IgD-negative memory B cell (primary cell): ENCODE results near the gene SENP5. TPM values are rescaled to one million over a fixed set of nuclear protein-coding genes. Genes with fewer than 3 reads are reported as not detected.

Experiments
- H3K27ac Mint-ChIP-seq, 3 donors: one replicate each; pipeline ENCODE4 v1.8.0; 2020 to 2022; ENCODE audit warnings: mild to moderate bottlenecking in 3 of 3, mixed read lengths in 3 of 3, moderate library complexity in 1 of 3
- H3K27me3 Mint-ChIP-seq: one replicate; pipeline ENCODE4 v1.8.0; 2021; ENCODE audit warnings: mixed read lengths
- H3K36me3 Mint-ChIP-seq: one replicate; pipeline ENCODE4 v1.8.0; 2020; ENCODE audit warnings: mild to moderate bottlenecking, mixed read lengths
- H3K4me1 Mint-ChIP-seq, 3 donors: one replicate each; pipeline ENCODE4 v1.8.0; 2020 to 2022; ENCODE audit warnings: mixed read lengths in 3 of 3, mild to moderate bottlenecking in 1 of 3
- H3K4me3 Mint-ChIP-seq, 4 donors: one replicate each; pipeline ENCODE4 v1.8.0; 2020 to 2022; ENCODE audit warnings: mild to moderate bottlenecking in 4 of 4, mixed read lengths in 4 of 4, moderate library complexity in 3 of 4
- H3K9me3 Mint-ChIP-seq, 3 donors: one replicate each; pipeline ENCODE4 v1.8.0; 2020 to 2021; ENCODE audit warnings: mixed read lengths in 3 of 3, mild to moderate bottlenecking in 1 of 3
- polyA plus RNA-seq: library from polyadenylated mRNA; unstranded; fragments of 300-500 nt; fragmentation: Illumina TruSeq; gene quantifications from one replicate; pipeline ENCODE4 v1.2.3, GENCODE V29; 2021

Gene SENP5
- polyA plus RNA-seq, 1 donor from 2014 or later: 11.7 TPM

- Mint-ChIP-seq H3K27me3 (no peaks in the 10 kb centered on the region), H3K4me3 (no peak overlapping the region), H3K36me3 (peaks cover 4% of the 10 kb centered on the region), H3K9me3 (peaks cover 0 to 7% (median 5%) of the 10 kb centered on the region in 3 donors), H3K27ac (no peak overlapping the region), H3K4me1 (peaks cover 14 to 25% (median 18%) of the 10 kb centered on the region in 3 donors)
These were observed 48.5 kb downstream of the SENP5 start for GRCh38 chr3:196916221-196916620.

GRCh38 chr3:196916995-196917394 is 49.3 kb downstream of the SENP5 start:
- no peaks in the 10 kb centered on the region for H3K27me3 Mint-ChIP-seq
- peak overlapping the region in 2 of 3 donors; percentile 16 to 69 for H3K27ac Mint-ChIP-seq
- H3K4me3 Mint-ChIP-seq: no peak overlapping the region
- peaks cover 4% of the 10 kb centered on the region for H3K36me3 Mint-ChIP-seq
- H3K9me3 Mint-ChIP-seq: peaks cover 0 to 7% (median 5%) of the 10 kb centered on the region in 3 donors
- peaks cover 14 to 25% (median 18%) of the 10 kb centered on the region in 3 donors for H3K4me1 Mint-ChIP-seq

GRCh38 chr3:196918968-196919367 is 51.2 kb downstream of the SENP5 start:
- Mint-ChIP-seq H3K4me3 (no peak overlapping the region), H3K36me3 (peaks cover 4% of the 10 kb centered on the region), H3K27me3 (no peaks in the 10 kb centered on the region), H3K27ac (no peak overlapping the region), H3K4me1 (peaks cover 14 to 25% (median 18%) of the 10 kb centered on the region in 3 donors), H3K9me3 (peaks cover 0 to 7% (median 5%) of the 10 kb centered on the region in 3 donors)

- no peaks in the 10 kb centered on the region for H3K27me3 Mint-ChIP-seq
- H3K4me1 Mint-ChIP-seq: peaks cover 14 to 25% (median 18%) of the 10 kb centered on the region in 3 donors
- peaks cover 4% of the 10 kb centered on the region for H3K36me3 Mint-ChIP-seq
- peaks cover 0 to 7% (median 5%) of the 10 kb centered on the region in 3 donors for H3K9me3 Mint-ChIP-seq
- peak overlapping the region in 1 of 4 donors; percentile 13 for H3K4me3 Mint-ChIP-seq
- peak overlapping the region in 2 of 3 donors; percentile 12 to 76 for H3K27ac Mint-ChIP-seq
These were observed 53.0 kb downstream of the SENP5 start for GRCh38 chr3:196920733-196921132.

GRCh38 chr3:196927571-196928453 is 60.1 kb downstream of the SENP5 start:
- no peaks in the 10 kb centered on the region for H3K9me3 Mint-ChIP-seq
- H3K27me3 Mint-ChIP-seq: no peaks in the 10 kb centered on the region
- peaks cover 2% of the 10 kb centered on the region for H3K36me3 Mint-ChIP-seq
- peak overlapping the region in 2 of 3 donors; percentile 4 to 41 for H3K27ac Mint-ChIP-seq
- peak overlapping the region in 1 of 4 donors; percentile 24 for H3K4me3 Mint-ChIP-seq
- H3K4me1 Mint-ChIP-seq: peaks cover 19 to 29% (median 28%) of the 10 kb centered on the region in 3 donors

- H3K36me3 Mint-ChIP-seq: peaks cover 2% of the 10 kb centered on the region
- peak overlapping the region; percentile 93 to 96 (median 96) for H3K27ac Mint-ChIP-seq
- H3K27me3 Mint-ChIP-seq: no peaks in the 10 kb centered on the region
- no peaks in the 10 kb centered on the region for H3K9me3 Mint-ChIP-seq
- peak overlapping the region in 3 of 4 donors; percentile 78 to 84 (median 79) for H3K4me3 Mint-ChIP-seq
- H3K4me1 Mint-ChIP-seq: peaks cover 19 to 31% (median 29%) of the 10 kb centered on the region in 3 donors
These were observed 63.4 kb downstream of the SENP5 start for GRCh38 chr3:196931157-196931556.

- peaks cover 19 to 31% (median 29%) of the 10 kb centered on the region in 3 donors for H3K4me1 Mint-ChIP-seq
- H3K27ac Mint-ChIP-seq: peak overlapping the region; percentile 93 to 96 (median 96)
- peak overlapping the region; percentile 65 to 84 (median 78) for H3K4me3 Mint-ChIP-seq
- peaks cover 4% of the 10 kb centered on the region for H3K36me3 Mint-ChIP-seq
- H3K27me3 Mint-ChIP-seq: no peaks in the 10 kb centered on the region
- H3K9me3 Mint-ChIP-seq: no peaks in the 10 kb centered on the region
These were observed 64.3 kb downstream of the SENP5 start for GRCh38 chr3:196931828-196932587.

- H3K9me3 Mint-ChIP-seq: no peaks in the 10 kb centered on the region
- peak overlapping the region; percentile 93 to 96 (median 96) for H3K27ac Mint-ChIP-seq
- H3K4me3 Mint-ChIP-seq: peak overlapping the region; percentile 65 to 84 (median 78)
- peaks cover 19 to 31% (median 29%) of the 10 kb centered on the region in 3 donors for H3K4me1 Mint-ChIP-seq
- H3K36me3 Mint-ChIP-seq: peaks cover 4% of the 10 kb centered on the region
- H3K27me3 Mint-ChIP-seq: no peaks in the 10 kb centered on the region
These were observed 64.9 kb downstream of the SENP5 start for GRCh38 chr3:196932600-196932999.

GRCh38 chr3:196936288-196936687 is 68.6 kb downstream of the SENP5 start:
- peaks cover 31 to 34% (median 31%) of the 10 kb centered on the region in 3 donors for H3K4me1 Mint-ChIP-seq
- no peak overlapping the region for H3K4me3 Mint-ChIP-seq
- peak overlapping the region in 2 of 3 donors; percentile 39 to 40 for H3K27ac Mint-ChIP-seq
- H3K36me3 Mint-ChIP-seq: peaks cover 2% of the 10 kb centered on the region
- H3K9me3 Mint-ChIP-seq: no peaks in the 10 kb centered on the region
- no peaks in the 10 kb centered on the region for H3K27me3 Mint-ChIP-seq

GRCh38 chr3:196938124-196938523 is 70.4 kb downstream of the SENP5 start:
- Mint-ChIP-seq H3K4me1 (peaks cover 26 to 30% (median 29%) of the 10 kb centered on the region in 3 donors), H3K27ac (no peak overlapping the region), H3K9me3 (no peaks in the 10 kb centered on the region), H3K4me3 (peak overlapping the region in 1 of 4 donors; percentile 97), H3K27me3 (no peaks in the 10 kb centered on the region), H3K36me3 (peaks cover 2% of the 10 kb centered on the region)

GRCh38 chr3:196938576-196938975 is 70.9 kb downstream of the SENP5 start:
- no peaks in the 10 kb centered on the region for H3K27me3 Mint-ChIP-seq
- H3K36me3 Mint-ChIP-seq: peaks cover 2% of the 10 kb centered on the region
- no peaks in the 10 kb centered on the region for H3K9me3 Mint-ChIP-seq
- peaks cover 28 to 33% (median 32%) of the 10 kb centered on the region in 3 donors for H3K4me1 Mint-ChIP-seq
- H3K27ac Mint-ChIP-seq: no peak overlapping the region
- peak overlapping the region in 1 of 4 donors; percentile 97 for H3K4me3 Mint-ChIP-seq

GRCh38 chr3:196941729-196942225 is 74.1 kb downstream of the SENP5 start:
- H3K27ac Mint-ChIP-seq: peak overlapping the region; percentile 97 to 98 (median 97)
- peak overlapping the region; percentile 94 to 99 (median 96) for H3K4me3 Mint-ChIP-seq
- peaks cover 32 to 44% (median 40%) of the 10 kb centered on the region in 3 donors for H3K4me1 Mint-ChIP-seq
- H3K27me3 Mint-ChIP-seq: no peaks in the 10 kb centered on the region
- H3K9me3 Mint-ChIP-seq: no peaks in the 10 kb centered on the region
- peaks cover 2% of the 10 kb centered on the region for H3K36me3 Mint-ChIP-seq

GRCh38 chr3:196942226-196942914 is 74.7 kb downstream of the SENP5 start, which contains the start of gene NCBP2:
Gene NCBP2 (minus strand): TSS chr3:196942528. CDS start chr3:196942503, 25 bp downstream.
- H3K4me1 Mint-ChIP-seq: peaks cover 32 to 44% (median 40%) of the 10 kb centered on the region in 3 donors
- H3K36me3 Mint-ChIP-seq: no peaks in the 10 kb centered on the region
- H3K9me3 Mint-ChIP-seq: no peaks in the 10 kb centered on the region
- H3K27ac Mint-ChIP-seq: peak within 1 kb of the TSS; percentile 97 to 98 (median 97)
- H3K4me3 Mint-ChIP-seq: peak within 1 kb of the TSS; percentile 94 to 99 (median 96)
- H3K27me3 Mint-ChIP-seq: no peaks in the 10 kb centered on the region

- Mint-ChIP-seq H3K9me3 (no peaks in the 10 kb centered on the region), H3K27ac (peak overlapping the region; percentile 97 to 98 (median 97)), H3K36me3 (no peaks in the 10 kb centered on the region), H3K27me3 (no peaks in the 10 kb centered on the region), H3K4me1 (peaks cover 32 to 44% (median 40%) of the 10 kb centered on the region in 3 donors), H3K4me3 (peak overlapping the region; percentile 94 to 99 (median 96))
These were observed 75.2 kb downstream of the SENP5 start for GRCh38 chr3:196942915-196943277.
